PFSK-1 (cell line): ENCODE measurements around the gene GPR84.

ENCODE experiments used
- FOXP2 ChIP-seq: optimal IDR thresholded peaks from 2 replicates; pipeline ENCODE3; 2011; ENCODE audit warnings: borderline replicate concordance, control low read depth, inconsistent platforms; ENCODE audit not compliant: insufficient read depth; ENCODE audit errors: extremely low read length, extremely low read depth
- POLR2AphosphoS5 ChIP-seq: IDR thresholded peaks from 2 replicates; pipeline ENCODE4 v1.6.1; 2012; ENCODE audit warnings: low read depth, mild to moderate bottlenecking, control low read depth, low read length, moderate library complexity
- REST ChIP-seq, 2 experiments: IDR thresholded peaks; 2 replicates each; pipeline versions ENCODE4 v1.6.1 to v1.8.0; 2011 to 2012; ENCODE audit warnings: low read depth in 2 of 2, low read length in 2 of 2, control low read depth in 1 of 2, inconsistent platforms in 1 of 2, mild to moderate bottlenecking in 1 of 2, moderate library complexity in 1 of 2; ENCODE audit not compliant: insufficient read depth in 1 of 2
- SIN3A ChIP-seq: IDR thresholded peaks from 2 replicates; pipeline ENCODE4 v1.6.1; 2012; ENCODE audit warnings: mild to moderate bottlenecking, low read length, moderate library complexity, borderline replicate concordance; ENCODE audit not compliant: insufficient read depth
- TAF1 ChIP-seq: IDR thresholded peaks from 2 replicates; pipeline ENCODE4 v1.6.1; 2012; ENCODE audit warnings: low read length, control low read depth, borderline replicate concordance; ENCODE audit not compliant: insufficient read depth

Gene GPR84

GRCh38 chr12:54397157-54397556 is 32.9 kb upstream of the GPR84 start:
- no peak for TF ChIP-seq POLR2AphosphoS5

GRCh38 chr12:54395545-54395944 is 31.3 kb upstream of the GPR84 start:
- TF ChIP-seq SIN3A, result no peak
- TF ChIP-seq FOXP2, result no peak
- no peak for TF ChIP-seq REST (IDR thresholded peaks at IDR 0.05; ENCODE audit: insufficient read depth in 1 of 2, low read depth in 2 of 2, low read length in 2 of 2)
- TF ChIP-seq POLR2AphosphoS5, result no peak
- TF ChIP-seq TAF1, result no peak

- TF ChIP-seq SIN3A (no peak), FOXP2 (no peak), POLR2AphosphoS5 (no peak), REST (IDR thresholded peaks at IDR 0.05; ENCODE audit: insufficient read depth in 1 of 2, low read depth in 2 of 2, low read length in 2 of 2) (no peak), TAF1 (no peak)
Measured at GRCh38 chr12:54394986-54395385, 30.7 kb upstream of the GPR84 start.

- TF ChIP-seq FOXP2 (no peak), POLR2AphosphoS5 (no peak), REST (IDR thresholded peaks at IDR 0.05; ENCODE audit: insufficient read depth in 1 of 2, low read depth in 2 of 2, low read length in 2 of 2) (no peak), SIN3A (no peak)
Measured at GRCh38 chr12:54394281-54394719, 30.0 kb upstream of the GPR84 start.

- TF ChIP-seq SIN3A (no peak), POLR2AphosphoS5 (no peak), REST (IDR thresholded peaks at IDR 0.05; ENCODE audit: insufficient read depth in 1 of 2, low read depth in 2 of 2, low read length in 2 of 2) (no peak), TAF1 (no peak), FOXP2 (no peak)
Measured at GRCh38 chr12:54393743-54394142, 29.5 kb upstream of the GPR84 start.
